GM12864 (cell line): ENCODE data around the gene RBM12.

Experiments used
- DNase-seq: peaks from one replicate; pipeline ENCODE4 v3.0.0-alpha.2; 2011; ENCODE audit warnings: low read depth
- H3K4me3 ChIP-seq: 2 replicates; pipeline ENCODE4 v1.5.1; 2011; ENCODE audit warnings: mild to moderate bottlenecking, low read depth, low read length, control low read depth
- CTCF ChIP-seq: IDR thresholded peaks from 2 replicates; pipeline ENCODE4 v1.5.1; 2011; ENCODE audit warnings: low read depth, mild to moderate bottlenecking, moderate library complexity, low read length, control low read depth, inconsistent platforms; ENCODE audit errors: missing control alignments

The RBM12 gene

GRCh38 chr20:35669681-35670080, 5.0 kb upstream of the RBM12 start:
- H3K4me3 ChIP-seq = no peak overlapping the region
- DNase-seq = no peak
- no peak for TF ChIP-seq CTCF

GRCh38 chr20:35669221-35669620, 4.5 kb upstream of the RBM12 start:
- DNase-seq = no peak
- no peak overlapping the region for H3K4me3 ChIP-seq
- TF ChIP-seq CTCF = no peak

GRCh38 chr20:35665949-35666288, 1.2 kb upstream of the RBM12 start:
- no peak for DNase-seq
- no peak for TF ChIP-seq CTCF
- no peak overlapping the region for H3K4me3 ChIP-seq

DNA sequence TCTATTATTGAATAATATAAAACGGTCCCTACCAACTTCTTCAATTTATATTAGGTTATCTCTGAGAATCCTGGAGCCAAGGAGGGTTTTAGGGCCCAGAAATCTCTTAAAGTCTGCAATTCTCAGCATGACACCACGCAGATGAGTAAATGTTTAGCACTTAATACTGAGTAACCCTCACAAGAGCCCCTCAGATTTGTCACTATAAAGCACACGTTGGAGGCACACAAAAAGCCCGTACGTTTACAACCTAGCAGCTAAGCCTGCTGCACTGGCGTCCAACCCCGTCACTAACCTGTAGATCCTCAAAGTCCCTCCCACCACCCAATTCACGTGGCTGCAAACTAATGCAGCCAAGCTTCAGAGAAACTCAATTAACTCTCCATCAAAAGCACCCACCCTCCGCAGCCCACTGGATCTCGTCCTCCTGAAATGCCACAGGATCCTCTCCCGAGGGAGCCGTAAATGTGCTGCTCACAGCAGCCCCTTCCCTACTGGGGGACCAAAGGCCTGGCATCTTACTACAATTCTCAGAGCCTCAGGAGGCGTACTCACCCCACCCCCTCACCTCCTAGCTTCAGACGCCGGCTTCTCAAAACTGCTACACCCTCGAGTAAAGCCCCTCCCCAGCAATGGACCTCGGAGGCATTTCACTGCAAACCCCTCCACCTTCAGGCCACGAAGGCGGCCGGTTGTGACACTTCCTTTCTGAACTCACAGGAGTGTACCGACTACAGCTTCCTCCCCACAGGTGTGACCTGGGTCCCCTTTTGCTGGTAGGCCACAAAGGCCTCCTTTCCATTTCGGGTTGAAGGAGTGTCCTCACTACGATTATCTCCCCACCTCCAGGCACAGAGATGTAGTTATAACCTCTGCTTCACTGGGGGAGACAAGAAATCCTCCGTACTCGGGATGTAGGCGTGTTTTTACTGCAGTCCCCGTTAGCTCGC, 909 bp downstream of the RBM12 start:
- DNase-seq = no peak
- H3K4me3 ChIP-seq = peak overlapping the region; percentile 89
- no peak for TF ChIP-seq CTCF

- no peak for DNase-seq
- no peak for TF ChIP-seq CTCF
- H3K4me3 ChIP-seq = peak overlapping the region; percentile 53
Measured at GRCh38 chr20:35662551-35662950, 2.1 kb downstream of the RBM12 start.

DNA sequence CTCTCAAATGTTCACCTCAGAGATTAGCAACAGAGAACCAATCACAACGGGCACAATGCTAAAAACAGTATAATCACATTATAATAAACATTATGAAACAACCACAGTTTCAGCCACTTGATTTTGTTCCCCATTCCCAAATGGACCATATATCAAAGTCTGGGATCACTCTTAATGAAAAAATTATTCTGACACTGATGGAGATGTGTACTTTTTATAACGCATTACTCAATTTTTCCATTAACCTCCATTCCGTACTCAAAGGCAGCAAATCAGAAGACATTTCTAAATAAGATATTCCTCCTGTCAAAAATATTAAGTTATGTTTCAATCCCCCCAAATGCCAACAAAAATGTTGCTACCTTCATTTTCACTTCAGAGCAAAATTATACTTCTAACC, 2.8 kb downstream of the RBM12 start:
- peak overlapping the region; percentile 28; the same call in 1 of the 2 replicates for H3K4me3 ChIP-seq
- no peak for TF ChIP-seq CTCF
- no peak for DNase-seq

DNA sequence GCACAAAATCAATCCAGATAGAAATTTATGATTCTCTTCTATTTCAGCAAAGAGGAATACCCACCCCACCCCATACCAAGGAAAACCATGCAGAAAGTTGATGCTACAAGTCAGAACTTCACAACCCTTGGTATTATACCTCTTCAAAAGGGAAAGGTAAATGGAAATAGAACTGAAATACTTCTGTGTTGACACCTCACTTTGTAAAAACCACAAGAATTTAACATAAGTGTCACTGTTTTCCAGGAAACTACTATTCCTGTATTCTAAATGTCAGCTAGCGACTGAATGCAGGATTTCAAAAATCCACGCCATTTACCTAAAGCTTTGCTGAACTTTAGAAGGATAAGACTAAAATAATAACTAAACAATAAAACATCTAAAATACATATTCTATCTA, 3.6 kb downstream of the RBM12 start:
- no peak for DNase-seq

More for the DNA sequence above, 3.6 kb downstream of the RBM12 start:
- no peak overlapping the region; the same call in 1 of the 2 replicates for H3K4me3 ChIP-seq
- TF ChIP-seq CTCF = no peak
